HG02571 (cell line): ENCODE data around the gene KDM4C.
"Not testable (repeated sequence)": the region's sequence is repeated elsewhere in the genome, so short reads cannot be mapped to it uniquely, and the experiment has no call there.

Experiments used
- ATAC-seq: cut with Tn5 transposase; IDR thresholded peaks from one replicate; pipeline ENCODE4 v1.9.1; 2021; ENCODE audit warnings: mild to moderate bottlenecking, moderate library complexity; ENCODE audit not compliant: unreplicated experiment

Gene KDM4C

DNA sequence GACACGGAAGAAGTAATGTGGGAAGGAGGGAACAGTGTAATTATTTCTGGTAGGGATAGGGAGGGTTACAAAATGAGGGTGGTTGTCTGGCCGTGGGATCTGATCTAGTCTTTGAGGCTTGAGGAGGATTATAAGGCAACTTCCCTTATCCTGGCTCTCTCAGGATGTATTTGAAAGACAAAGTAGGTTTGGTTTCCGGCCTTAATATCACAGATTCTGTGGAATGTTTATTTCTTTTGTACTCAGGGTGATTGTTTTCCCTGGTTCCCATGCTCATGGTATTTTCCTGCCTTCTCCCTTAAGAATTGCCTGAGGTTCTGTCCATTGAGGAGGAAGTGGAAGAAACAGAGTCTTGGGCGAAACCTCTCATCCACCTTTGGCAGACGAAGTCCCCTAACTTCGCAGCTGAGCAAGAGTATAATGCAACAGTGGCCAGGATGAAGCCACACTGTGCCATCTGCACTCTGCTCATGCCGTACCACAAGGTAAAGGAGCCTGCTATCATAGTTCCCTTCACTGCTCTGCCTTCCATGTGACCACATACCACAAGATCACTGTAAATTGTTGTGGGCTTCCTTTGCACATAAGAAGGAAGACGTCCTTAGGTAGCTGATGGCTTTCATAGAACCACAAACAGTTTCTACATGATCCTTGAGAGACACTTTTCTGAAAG is 253.8 kb downstream of the KDM4C start:
- no peak for ATAC-seq

DNA sequence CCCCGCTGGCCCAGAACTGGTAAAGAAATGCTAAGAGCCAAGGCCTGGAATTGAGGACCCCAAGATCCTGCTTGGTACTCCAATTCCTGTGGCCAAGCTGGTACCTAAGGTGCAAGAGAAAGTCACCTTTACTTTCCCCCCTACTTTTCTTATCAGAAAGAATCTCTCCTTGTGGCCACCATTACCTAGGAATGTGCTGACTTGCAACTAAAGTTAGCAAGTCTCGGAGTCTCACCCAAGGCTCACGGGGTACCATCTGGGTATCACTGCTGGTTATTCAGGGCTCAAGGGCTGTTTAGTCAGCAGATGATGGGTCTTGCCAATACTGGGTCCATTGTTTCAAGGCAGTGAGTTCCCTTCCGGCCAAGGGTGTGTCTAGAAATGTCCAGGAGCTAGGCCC is 270.2 kb downstream of the KDM4C start:
- ATAC-seq: no peak

DNA sequence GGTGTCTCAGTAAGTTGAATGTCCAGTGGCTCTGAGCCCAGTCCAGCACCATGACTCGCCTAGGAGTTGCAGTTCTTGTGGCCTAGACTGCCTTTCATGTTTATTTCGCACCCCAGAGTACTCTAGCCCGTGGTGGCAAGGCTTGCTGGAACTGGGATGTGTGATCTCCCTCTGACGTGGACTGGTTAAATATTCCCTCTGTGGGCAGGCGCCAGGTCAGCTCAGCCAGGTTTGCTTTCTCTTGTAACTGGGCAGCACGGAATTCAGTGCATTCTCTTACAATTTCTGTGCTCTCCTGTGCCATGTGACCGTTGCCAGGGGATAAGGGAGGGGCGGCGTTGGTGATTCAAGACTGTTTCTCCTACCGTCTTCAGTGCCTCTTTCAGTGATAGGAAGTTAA is 270.8 kb downstream of the KDM4C start:
- no peak for ATAC-seq

DNA sequence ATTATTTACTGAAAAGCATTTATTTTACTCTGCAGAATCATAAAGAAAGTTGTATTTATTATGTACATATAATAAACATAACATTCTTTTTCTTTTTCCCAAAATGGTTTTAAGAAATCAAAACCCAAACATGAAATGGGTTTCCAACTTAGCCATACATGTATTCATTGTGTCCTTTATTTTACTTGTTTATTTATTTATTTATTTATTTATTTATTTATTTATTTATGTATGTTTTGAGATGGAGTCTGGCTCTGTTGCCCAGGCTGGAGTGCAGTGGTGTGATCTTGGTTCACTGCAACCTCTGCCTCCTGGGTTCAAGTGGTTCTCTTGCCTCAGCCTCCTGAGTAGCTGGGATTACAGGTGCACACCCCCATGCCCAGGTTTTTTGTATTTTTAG is 273.2 kb downstream of the KDM4C start:
- not testable (repeated sequence) for ATAC-seq

DNA sequence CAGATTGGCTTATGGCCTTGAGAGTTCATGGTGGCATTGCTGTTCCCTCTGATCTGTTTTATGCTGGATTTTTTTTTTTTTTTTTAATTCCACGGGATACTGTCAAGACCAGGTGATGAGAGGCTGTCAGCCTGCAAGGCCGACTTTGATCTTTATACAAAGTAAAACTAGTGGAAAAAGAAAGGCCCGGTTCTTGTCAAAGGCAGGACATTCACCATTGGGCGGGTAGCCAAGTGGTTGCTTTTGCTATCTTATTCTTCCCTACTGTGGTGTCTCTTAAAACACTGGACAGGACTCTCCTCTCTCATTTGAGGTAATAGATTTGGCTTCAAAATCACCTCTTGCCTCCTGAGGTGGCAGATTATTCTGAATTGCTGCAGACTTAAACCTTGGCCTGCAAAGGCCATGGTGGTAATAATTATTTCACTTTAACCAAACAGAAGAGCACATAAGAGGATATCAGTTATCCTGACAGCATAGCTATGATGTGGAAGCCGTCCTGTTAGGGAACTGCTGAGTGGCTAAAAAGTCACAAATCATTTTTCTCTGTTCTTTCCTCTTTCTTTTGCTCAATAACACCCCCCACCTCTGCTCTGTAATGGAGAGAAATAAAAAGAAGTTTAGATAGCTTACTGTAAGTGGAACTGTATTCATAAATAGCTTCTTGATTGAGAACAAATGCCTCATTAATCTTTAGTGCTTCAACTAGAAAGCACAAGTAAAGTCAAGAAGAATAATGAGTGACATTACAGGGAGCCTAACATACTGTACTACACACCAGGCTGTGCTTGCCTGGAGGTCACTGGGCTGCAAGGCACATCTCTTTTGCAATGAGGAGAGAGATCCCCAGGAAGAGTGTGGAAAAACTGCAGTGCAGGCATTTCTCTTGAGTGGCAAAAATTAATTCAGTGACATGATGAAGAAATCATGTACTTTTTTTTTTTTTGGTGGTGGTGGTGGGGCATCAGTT is 275.6 kb downstream of the KDM4C start:
- ATAC-seq: no peak

DNA sequence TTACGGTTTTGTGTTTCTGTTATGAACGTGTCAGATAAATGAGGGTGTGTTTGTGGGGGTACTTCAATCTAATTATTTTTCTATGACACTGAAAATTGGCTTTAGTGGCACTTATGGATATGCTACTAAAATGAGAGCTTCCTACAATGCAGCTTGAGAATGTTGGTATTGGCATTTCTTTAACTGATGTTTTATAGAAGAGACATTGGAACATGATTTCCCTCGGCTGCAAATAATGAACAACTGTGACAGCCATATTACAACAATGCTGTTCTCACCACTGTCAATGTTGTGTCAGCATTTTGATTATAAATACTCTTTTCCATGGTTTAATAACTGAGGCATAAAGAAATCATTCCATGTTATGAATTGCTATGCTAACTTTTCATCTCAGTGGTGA is 279.4 kb downstream of the KDM4C start:
- ATAC-seq: no peak

DNA sequence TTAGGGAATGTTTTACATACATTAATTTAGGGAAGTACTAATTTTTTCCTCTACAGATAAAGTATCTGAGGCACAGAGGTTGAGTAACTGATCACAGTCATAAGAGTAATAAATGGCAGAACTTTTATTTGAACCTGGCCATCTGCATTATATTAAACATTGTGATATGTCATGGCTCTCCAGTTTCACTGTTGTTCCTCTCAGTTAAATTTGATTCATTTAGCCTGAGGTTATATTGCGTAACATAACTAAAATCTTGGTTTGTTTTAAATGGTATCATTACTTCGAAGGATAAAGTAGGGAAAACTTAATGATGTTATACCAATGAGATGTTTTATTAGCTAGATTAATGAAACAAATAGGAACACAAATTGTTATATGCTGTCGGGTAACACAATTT is 284.4 kb downstream of the KDM4C start:
- no peak for ATAC-seq

DNA sequence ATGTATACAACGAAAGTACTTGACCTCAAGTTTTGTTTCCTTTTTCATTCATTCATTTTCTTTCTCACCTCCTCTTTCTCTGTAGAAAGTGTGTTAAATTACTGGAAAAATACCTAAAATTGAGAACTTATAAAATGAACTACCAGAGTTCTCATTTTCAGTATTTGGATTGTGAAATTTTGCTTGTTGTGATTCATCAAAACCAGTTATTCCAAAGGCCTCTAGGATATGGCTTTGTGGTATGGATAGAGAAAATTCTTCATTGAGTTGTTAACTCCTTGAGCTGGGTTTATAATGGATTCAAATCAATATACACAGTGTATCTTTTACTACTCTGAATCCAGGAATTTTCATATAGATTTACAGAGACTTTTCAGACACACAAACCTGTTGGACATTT is 287.6 kb downstream of the KDM4C start:
- ATAC-seq: no peak

DNA sequence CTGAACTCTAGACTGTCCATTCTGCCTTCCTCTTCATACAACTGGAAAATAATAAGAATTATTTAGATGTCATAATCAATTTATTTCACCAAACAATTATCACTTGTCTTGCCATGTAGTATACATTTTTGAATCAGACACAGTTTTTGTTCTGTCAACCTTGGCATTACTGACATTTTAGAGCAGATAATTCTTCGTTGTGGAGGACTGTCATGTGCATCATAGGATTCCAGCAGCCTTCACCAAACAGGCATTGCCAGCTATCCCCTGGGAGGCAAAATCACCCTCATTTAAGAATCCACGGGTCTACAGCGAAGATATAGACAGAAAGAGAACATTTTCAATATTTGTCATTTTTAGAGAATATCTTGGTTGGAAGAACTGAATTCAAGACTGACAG is 293.9 kb downstream of the KDM4C start:
- no peak for ATAC-seq

DNA sequence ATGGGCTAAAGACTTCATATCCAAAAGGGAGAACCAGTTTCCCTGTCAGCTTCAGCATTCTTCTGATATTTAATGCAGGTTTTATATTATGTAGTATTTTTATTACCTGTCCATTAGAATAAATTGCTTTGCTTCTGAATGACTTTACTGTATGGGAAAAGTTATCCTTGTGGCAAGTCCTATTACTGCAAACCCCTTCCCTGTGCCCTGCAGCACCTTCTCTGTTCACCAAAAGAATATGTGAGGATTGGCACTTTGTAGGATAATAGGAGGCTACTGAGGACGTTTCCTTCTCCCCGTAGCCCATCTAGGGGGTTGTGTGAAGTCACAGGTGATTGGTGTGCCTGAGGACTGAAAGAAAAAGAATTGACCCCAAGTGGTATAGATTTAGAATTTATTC is 296.1 kb downstream of the KDM4C start:
- ATAC-seq: no peak

DNA sequence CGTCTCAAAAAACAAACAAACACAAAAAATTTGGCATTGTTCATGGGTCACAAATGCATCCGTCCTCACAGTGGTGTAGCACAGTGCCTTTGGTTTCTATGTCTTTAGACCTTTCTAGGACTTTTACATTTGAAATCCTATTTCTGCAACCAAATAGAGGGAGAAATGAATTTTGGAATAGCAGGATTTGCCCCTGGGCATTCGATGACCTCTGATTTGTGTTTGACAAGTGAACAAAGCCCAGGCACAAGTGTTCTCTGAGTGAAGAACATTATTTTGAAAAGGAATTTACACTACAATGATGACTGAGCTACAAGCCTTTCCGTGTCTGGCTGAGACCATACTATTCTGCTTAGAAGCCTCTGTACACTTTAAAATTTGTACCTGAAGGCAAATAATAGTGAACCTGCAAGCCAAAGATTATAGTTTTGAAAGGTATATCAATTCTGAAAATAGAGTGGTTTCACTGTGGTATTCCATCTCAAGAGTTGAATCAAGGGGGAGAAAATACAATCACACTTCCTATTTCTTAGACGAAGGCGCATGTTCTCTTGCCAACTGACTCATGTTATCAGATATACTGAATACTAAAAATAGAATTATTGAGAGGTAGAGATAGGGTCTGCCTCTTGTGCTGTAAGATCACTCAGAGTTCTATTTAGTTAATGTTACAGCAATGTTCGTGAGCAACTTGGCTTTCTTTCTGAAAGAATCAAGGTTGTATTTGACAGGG is 297.6 kb downstream of the KDM4C start:
- ATAC-seq: no peak

DNA sequence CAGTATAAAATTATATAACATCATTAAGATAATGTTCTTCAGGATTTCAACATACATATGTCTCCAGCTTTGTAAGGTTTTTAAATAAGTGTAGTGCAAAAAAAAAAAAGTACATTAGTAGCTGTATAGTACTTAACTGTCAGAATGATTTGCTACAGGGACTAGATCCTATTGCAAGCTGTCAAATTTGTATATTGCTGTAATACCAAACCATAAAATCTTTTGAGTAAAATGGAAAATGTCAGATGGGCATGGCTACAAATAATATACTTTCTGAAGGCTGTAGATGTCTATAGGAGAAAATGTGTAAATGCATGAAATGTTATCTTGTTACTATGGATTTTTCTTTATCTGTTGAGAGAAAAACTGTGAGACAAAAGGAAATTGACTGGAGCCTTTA is 298.5 kb downstream of the KDM4C start:
- ATAC-seq: no peak

DNA sequence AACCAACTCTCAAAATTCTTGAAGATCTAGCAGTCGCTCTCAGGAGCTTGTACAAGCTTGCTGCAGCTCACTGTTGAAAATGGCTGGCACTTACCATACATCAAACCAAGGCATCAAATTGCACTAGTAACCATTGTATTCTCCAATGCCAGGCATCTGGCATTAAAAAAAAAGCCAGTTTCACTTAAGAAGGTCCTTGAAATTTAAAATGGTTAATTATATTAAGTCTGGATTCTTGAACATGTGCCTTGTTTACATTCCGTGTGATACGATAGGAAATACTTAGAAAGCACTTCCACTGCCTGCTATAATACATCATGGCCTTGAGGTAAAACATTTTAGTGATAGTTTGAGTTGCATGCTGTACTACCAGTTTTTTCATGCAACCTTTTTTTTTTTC is 300.7 kb downstream of the KDM4C start:
- no peak for ATAC-seq

DNA sequence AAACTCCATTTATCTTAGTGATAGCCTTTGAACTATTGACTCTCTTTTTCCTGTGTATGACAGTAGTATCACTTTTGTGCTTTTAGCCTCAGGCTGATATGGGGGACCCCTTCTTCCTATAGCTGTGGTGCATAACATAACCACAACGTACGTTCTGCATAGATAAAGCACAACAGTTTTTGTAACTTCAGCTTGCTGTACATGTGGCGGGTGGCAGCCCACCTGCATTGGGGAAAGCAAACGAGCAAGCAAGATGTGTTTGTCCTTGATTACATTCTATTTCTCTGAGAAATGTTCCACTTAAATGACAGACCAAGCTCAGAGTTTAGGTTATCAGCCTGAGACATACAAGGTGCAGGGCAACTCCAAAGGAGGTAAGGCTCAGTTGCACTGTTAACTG is 309.4 kb downstream of the KDM4C start:
- no peak for ATAC-seq

DNA sequence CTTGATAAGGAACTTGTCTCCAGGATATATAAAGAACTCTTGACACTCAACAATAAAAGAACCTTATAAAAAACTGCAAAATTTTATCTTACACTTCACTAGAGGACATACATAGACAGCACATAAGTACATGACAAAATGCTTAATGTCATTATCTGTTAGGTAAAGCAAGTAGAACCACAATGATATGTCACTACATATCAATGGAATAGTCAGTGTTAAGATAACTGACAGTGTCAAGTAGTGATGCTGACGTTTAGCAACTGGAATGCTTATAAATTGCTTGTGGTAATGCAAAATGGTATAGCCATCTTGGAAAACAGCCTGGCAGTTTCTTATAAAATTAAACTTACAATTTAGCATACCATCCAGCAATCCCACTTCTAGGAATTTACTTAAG is 314.1 kb downstream of the KDM4C start:
- ATAC-seq: no peak

DNA sequence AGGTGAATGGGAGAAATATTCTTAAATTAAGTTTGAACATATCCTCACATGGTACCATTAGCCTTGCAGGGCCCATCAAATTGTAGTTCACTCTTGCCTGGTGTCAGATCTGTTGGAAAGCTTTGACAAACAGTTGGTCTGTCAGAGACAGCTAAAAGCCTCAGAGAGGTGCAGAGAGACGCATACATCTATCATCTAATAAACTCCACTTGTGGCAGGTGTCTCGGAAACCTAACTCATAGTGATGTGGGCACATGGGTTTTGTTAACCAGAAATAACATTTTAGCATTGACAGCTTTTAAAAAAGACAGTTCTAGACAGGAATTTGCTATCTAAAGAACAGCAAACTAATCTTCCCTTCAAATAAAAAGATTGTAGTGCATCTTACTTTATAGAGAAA is 315.9 kb downstream of the KDM4C start:
- no peak for ATAC-seq

DNA sequence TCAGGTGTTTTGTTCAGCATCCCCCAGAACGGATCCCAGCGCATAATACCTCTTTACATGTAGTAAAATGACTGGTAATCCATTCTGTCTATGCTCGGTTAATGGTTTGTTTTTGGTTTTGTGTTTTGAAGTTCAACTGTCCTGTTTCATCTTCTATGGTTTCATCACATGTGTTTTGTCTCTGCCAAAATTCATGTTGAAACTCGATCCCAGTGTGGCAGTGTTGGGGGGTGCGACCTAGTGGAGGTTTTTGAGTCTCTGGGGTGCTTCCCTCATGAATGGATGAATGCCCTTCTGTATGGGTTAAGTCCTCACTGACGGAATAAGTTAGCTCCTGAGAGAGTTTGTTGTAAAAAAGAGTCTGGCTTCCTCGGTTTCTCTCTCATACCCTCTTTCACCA is 317.4 kb downstream of the KDM4C start:
- no peak for ATAC-seq

DNA sequence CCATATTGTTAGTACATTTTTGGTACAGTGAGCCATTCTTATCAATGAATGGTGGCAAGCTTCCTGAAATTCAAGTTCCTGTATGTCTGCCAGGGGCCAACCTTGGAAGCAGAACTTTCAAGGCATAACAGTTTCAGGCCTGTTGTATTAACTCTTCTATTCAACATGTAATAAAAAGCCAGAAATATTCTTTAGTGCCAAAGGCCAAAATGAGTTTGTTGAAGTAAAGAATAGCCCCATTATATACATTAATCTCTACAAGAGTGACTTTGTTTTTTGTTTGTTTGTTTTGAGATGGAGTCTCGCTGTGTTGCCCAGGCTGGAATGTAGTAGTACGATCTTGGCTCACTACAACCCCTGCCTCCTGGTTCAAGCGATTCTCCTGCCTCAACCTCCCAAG is 321.3 kb downstream of the KDM4C start:
- ATAC-seq: no peak

DNA sequence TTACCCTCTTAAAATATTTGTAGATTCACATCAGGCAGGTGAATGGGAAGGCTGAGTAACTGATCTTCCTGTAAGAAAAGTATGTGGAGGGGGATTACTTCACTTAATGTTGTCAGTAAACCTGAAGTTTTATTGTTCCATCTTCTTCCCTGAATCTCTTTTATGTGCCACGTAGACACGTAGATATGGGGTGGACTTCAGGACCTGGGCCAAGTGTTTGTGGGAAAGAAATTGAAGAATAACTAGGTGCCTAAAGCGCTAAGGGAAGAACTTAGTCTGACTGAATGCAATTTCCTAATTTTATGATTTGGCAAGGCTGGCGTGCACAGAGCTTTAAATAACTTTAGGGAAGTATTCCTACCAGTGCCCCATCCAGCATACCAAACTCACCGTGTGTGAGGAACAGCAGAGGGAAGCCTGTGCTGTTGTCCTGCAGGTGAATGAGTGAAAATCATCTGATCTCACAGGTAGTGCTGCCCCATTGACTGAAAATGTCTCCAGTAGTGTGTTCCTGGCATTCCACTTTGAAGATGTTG is 323.4 kb downstream of the KDM4C start:
- no peak for ATAC-seq

DNA sequence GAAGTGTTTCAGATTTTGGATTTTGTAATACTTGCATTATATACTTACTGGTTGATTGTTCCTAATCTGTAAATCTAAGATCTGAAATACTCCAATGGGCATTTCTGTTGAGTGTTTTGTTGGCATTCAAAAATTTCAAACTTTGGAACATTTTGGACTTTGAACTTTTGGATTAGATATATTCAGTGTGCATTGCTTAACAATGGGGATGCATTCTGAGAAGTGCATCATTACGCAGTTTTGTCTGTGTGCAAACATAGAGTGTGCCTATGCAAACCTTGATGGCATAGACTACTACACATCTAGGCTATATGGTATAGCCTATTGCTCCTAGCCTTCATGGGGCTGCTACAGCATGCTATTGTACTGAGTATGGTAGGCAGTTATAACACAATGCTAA is 325.4 kb downstream of the KDM4C start:
- ATAC-seq: no peak

DNA sequence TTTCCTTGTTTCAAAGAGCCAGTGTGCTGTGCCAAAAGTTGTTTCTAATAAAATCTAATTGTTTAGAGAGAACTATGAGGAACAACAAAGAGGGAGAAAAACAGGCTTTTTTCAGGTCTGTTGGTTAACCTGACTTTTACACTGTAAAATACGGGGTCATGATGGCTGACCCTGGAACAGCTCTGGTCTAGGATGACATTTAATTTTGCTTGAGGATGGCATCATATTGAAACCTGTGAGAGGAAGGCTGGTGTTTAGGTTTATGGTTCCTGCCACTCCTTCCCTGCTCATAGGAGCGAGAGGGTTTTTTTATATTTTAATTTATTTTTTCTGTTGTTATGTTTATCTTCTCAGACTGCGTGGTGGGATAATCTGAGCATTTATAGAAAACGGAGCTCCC is 327.6 kb downstream of the KDM4C start:
- no peak for ATAC-seq
